ENCODE results near the gene ZNF366. TPM values are rescaled to one million over a fixed set of nuclear protein-coding genes. Genes with fewer than 3 reads are reported as not detected.

ZNF366 gene
- total RNA-seq, 1 donor from 2014 or later: not detected

- Mint-ChIP-seq H3K9me3 (ENCODE audit: low read depth) (peaks cover 17% of the 10 kb centered on the region), H3K27me3 (ENCODE audit: low read depth) (no peaks in the 10 kb centered on the region), H3K4me3 (ENCODE audit: unreplicated experiment) (no peak overlapping the region), H3K36me3 (ENCODE audit: low read depth) (peaks cover 5% of the 10 kb centered on the region), H3K4me1 (ENCODE audit: low read depth) (peaks cover 24% of the 10 kb centered on the region), H3K27ac (ENCODE audit: unreplicated experiment) (no peak overlapping the region)
- TF ChIP-seq CTCF (IDR thresholded peaks at IDR 0.05): no peak
- DNase-seq (ENCODE audit: low spot score): no peak
Measured at GRCh38 chr5:72519111-72519510, 11.9 kb upstream of the ZNF366 start.

- H3K9me3 Mint-ChIP-seq (ENCODE audit: low read depth): peaks cover 17% of the 10 kb centered on the region
- DNase-seq (ENCODE audit: low spot score): no peak
- no peaks in the 10 kb centered on the region for H3K27me3 Mint-ChIP-seq (ENCODE audit: low read depth)
- peaks cover 20% of the 10 kb centered on the region for H3K4me1 Mint-ChIP-seq (ENCODE audit: low read depth)
- peaks cover 5% of the 10 kb centered on the region for H3K36me3 Mint-ChIP-seq (ENCODE audit: low read depth)
- H3K27ac Mint-ChIP-seq (ENCODE audit: unreplicated experiment): peak overlapping the region; percentile 68
- H3K4me3 Mint-ChIP-seq (ENCODE audit: unreplicated experiment): no peak overlapping the region
- no peak for TF ChIP-seq CTCF (IDR thresholded peaks at IDR 0.05)
Measured at GRCh38 chr5:72518001-72518683, 10.9 kb upstream of the ZNF366 start.

GRCh38 chr5:72516916-72517315 lies 9.7 kb upstream of the ZNF366 start:
- H3K27ac Mint-ChIP-seq (ENCODE audit: unreplicated experiment): no peak overlapping the region
- peaks cover 23% of the 10 kb centered on the region for H3K4me1 Mint-ChIP-seq (ENCODE audit: low read depth)
- peaks cover 17% of the 10 kb centered on the region for H3K9me3 Mint-ChIP-seq (ENCODE audit: low read depth)
- no peak for TF ChIP-seq CTCF (IDR thresholded peaks at IDR 0.05)
- peaks cover 5% of the 10 kb centered on the region for H3K36me3 Mint-ChIP-seq (ENCODE audit: low read depth)
- no peak for DNase-seq (ENCODE audit: low spot score)
- no peak overlapping the region for H3K4me3 Mint-ChIP-seq (ENCODE audit: unreplicated experiment)
- H3K27me3 Mint-ChIP-seq (ENCODE audit: low read depth): no peaks in the 10 kb centered on the region

- no peak overlapping the region for H3K4me3 Mint-ChIP-seq (ENCODE audit: unreplicated experiment)
- no peak overlapping the region for H3K27ac Mint-ChIP-seq (ENCODE audit: unreplicated experiment)
- peaks cover 4% of the 10 kb centered on the region for H3K36me3 Mint-ChIP-seq (ENCODE audit: low read depth)
- H3K9me3 Mint-ChIP-seq (ENCODE audit: low read depth): peaks cover 7% of the 10 kb centered on the region
- no peak for TF ChIP-seq CTCF (IDR thresholded peaks at IDR 0.05)
- peaks cover 31% of the 10 kb centered on the region for H3K4me1 Mint-ChIP-seq (ENCODE audit: low read depth)
- DNase-seq (ENCODE audit: low spot score): no peak
- H3K27me3 Mint-ChIP-seq (ENCODE audit: low read depth): no peaks in the 10 kb centered on the region
Measured at GRCh38 chr5:72515211-72515610, 8.0 kb upstream of the ZNF366 start.

- Mint-ChIP-seq H3K27me3 (ENCODE audit: low read depth) (no peaks in the 10 kb centered on the region), H3K4me1 (ENCODE audit: low read depth) (peaks cover 29% of the 10 kb centered on the region), H3K27ac (ENCODE audit: unreplicated experiment) (no peak overlapping the region), H3K9me3 (ENCODE audit: low read depth) (no peaks in the 10 kb centered on the region), H3K36me3 (ENCODE audit: low read depth) (no peaks in the 10 kb centered on the region), H3K4me3 (ENCODE audit: unreplicated experiment) (no peak overlapping the region)
- DNase-seq (ENCODE audit: low spot score): no peak
- no peak for TF ChIP-seq CTCF (IDR thresholded peaks at IDR 0.05)
Measured at GRCh38 chr5:72512593-72512860, 5.3 kb upstream of the ZNF366 start.
